ENCODE measurements around the gene MMP23B.
"Not testable (repeated sequence)": the region's sequence is repeated elsewhere in the genome, so short reads cannot be mapped to it uniquely, and the experiment has no call there.

MMP23B gene

GRCh38 chr1:1639368-1639767 lies 7.4 kb downstream of the MMP23B start:
- H4K12ac ChIP-seq (ENCODE audit: low read depth, low read length); H4K91ac ChIP-seq (ENCODE audit: low read depth, low read length); H3K14ac ChIP-seq (ENCODE audit: low read length); H3K4ac ChIP-seq (ENCODE audit: low read depth, low read length); H3K4me3 ChIP-seq (ENCODE audit: low read depth, low read length); H2BK12ac ChIP-seq (ENCODE audit: low read length); H3K27ac ChIP-seq (ENCODE audit: low read depth, low read length); H2BK120ac ChIP-seq (ENCODE audit: insufficient read depth, low read length, poor library complexity); H3K79me2 ChIP-seq (ENCODE audit: control insufficient read depth, insufficient read depth, low read length, poor library complexity); H4K8ac ChIP-seq (ENCODE audit: low read depth, low read length); H2AK5ac ChIP-seq (ENCODE audit: low read length); DNase-seq; H3K9me3 ChIP-seq (ENCODE audit: insufficient read depth, low read depth, low read length); H3K4me2 ChIP-seq (ENCODE audit: low read length); H2BK5ac ChIP-seq (ENCODE audit: low read depth, low read length, poor library complexity); H3K23ac ChIP-seq (ENCODE audit: low read length); H3K9ac ChIP-seq (ENCODE audit: low read length); H3K4me1 ChIP-seq (ENCODE audit: control insufficient read depth in 1 of 2, insufficient read depth in 2 of 2, low read length in 2 of 2); H3K79me1 ChIP-seq (ENCODE audit: low read length); H3K27me3 ChIP-seq (ENCODE audit: insufficient read depth, low read length); H2AFZ ChIP-seq (ENCODE audit: insufficient read depth, low read length, poor library complexity); H3K18ac ChIP-seq (ENCODE audit: low read length): not testable (repeated sequence)
- H3K36me3 ChIP-seq (ENCODE audit: control insufficient read depth in 1 of 2, insufficient read depth in 2 of 2, low read length in 2 of 2) = peaks cover 28 to 38% of the 10 kb centered on the region in 2 experiments
- WGBS (ENCODE audit: extremely low coverage, insufficient coverage, insufficient read length) = no CpG with 5 or more reads among the region's 16 CpGs

GRCh38 chr1:1640081-1640480 lies 8.1 kb downstream of the MMP23B start:
- no CpG with 5 or more reads among the region's 25 CpGs for WGBS (ENCODE audit: extremely low coverage, insufficient coverage, insufficient read length)
- H3K23ac ChIP-seq (ENCODE audit: low read length) = not testable (repeated sequence)

GRCh38 chr1:1640711-1641461 lies 8.9 kb downstream of the MMP23B start:
- not testable (repeated sequence) for H3K4me2 ChIP-seq (ENCODE audit: low read length); H3K9me3 ChIP-seq (ENCODE audit: insufficient read depth, low read depth, low read length); H3K23ac ChIP-seq (ENCODE audit: low read length); H3K79me2 ChIP-seq (ENCODE audit: control insufficient read depth, insufficient read depth, low read length, poor library complexity); H2AFZ ChIP-seq (ENCODE audit: insufficient read depth, low read length, poor library complexity); H3K4me1 ChIP-seq (ENCODE audit: control insufficient read depth in 1 of 2, insufficient read depth in 2 of 2, low read length in 2 of 2); H3K18ac ChIP-seq (ENCODE audit: low read length); H2BK120ac ChIP-seq (ENCODE audit: insufficient read depth, low read length, poor library complexity); H3K4ac ChIP-seq (ENCODE audit: low read depth, low read length); H3K14ac ChIP-seq (ENCODE audit: low read length); DNase-seq; H2BK12ac ChIP-seq (ENCODE audit: low read length); H4K91ac ChIP-seq (ENCODE audit: low read depth, low read length); H3K9ac ChIP-seq (ENCODE audit: low read length); H4K8ac ChIP-seq (ENCODE audit: low read depth, low read length); H4K12ac ChIP-seq (ENCODE audit: low read depth, low read length); H3K79me1 ChIP-seq (ENCODE audit: low read length); H3K27me3 ChIP-seq (ENCODE audit: insufficient read depth, low read length); H3K4me3 ChIP-seq (ENCODE audit: low read depth, low read length); H2BK5ac ChIP-seq (ENCODE audit: low read depth, low read length, poor library complexity); H3K27ac ChIP-seq (ENCODE audit: low read depth, low read length); H2AK5ac ChIP-seq (ENCODE audit: low read length)
- peaks cover 30 to 38% of the 10 kb centered on the region in 2 experiments for H3K36me3 ChIP-seq (ENCODE audit: control insufficient read depth in 1 of 2, insufficient read depth in 2 of 2, low read length in 2 of 2)
- WGBS (ENCODE audit: extremely low coverage, insufficient coverage, insufficient read length) = no CpG with 5 or more reads among the region's 38 CpGs

More at GRCh38 chr1:1640081-1640480, 8.1 kb downstream of the MMP23B start:
- not testable (repeated sequence) for H3K79me2 ChIP-seq (ENCODE audit: control insufficient read depth, insufficient read depth, low read length, poor library complexity); DNase-seq; H4K8ac ChIP-seq (ENCODE audit: low read depth, low read length); H3K9ac ChIP-seq (ENCODE audit: low read length); H3K27me3 ChIP-seq (ENCODE audit: insufficient read depth, low read length); H4K12ac ChIP-seq (ENCODE audit: low read depth, low read length); H2AK5ac ChIP-seq (ENCODE audit: low read length); H2BK120ac ChIP-seq (ENCODE audit: insufficient read depth, low read length, poor library complexity); H4K91ac ChIP-seq (ENCODE audit: low read depth, low read length); H2AFZ ChIP-seq (ENCODE audit: insufficient read depth, low read length, poor library complexity); H3K4me2 ChIP-seq (ENCODE audit: low read length); H3K18ac ChIP-seq (ENCODE audit: low read length); H3K14ac ChIP-seq (ENCODE audit: low read length); H3K27ac ChIP-seq (ENCODE audit: low read depth, low read length); H3K79me1 ChIP-seq (ENCODE audit: low read length); H3K4me1 ChIP-seq (ENCODE audit: control insufficient read depth in 1 of 2, insufficient read depth in 2 of 2, low read length in 2 of 2); H2BK5ac ChIP-seq (ENCODE audit: low read depth, low read length, poor library complexity); H2BK12ac ChIP-seq (ENCODE audit: low read length); H3K4me3 ChIP-seq (ENCODE audit: low read depth, low read length); H3K4ac ChIP-seq (ENCODE audit: low read depth, low read length); H3K9me3 ChIP-seq (ENCODE audit: insufficient read depth, low read depth, low read length)
- H3K36me3 ChIP-seq (ENCODE audit: control insufficient read depth in 1 of 2, insufficient read depth in 2 of 2, low read length in 2 of 2) = peaks cover 28 to 38% of the 10 kb centered on the region in 2 experiments

GRCh38 chr1:1646326-1646725 lies 14.4 kb downstream of the MMP23B start:
- DNase-seq; H3K9ac ChIP-seq (ENCODE audit: low read length); H3K79me2 ChIP-seq (ENCODE audit: control insufficient read depth, insufficient read depth, low read length, poor library complexity); H3K79me1 ChIP-seq (ENCODE audit: low read length); H3K27ac ChIP-seq (ENCODE audit: low read depth, low read length); H4K8ac ChIP-seq (ENCODE audit: low read depth, low read length); H3K4me3 ChIP-seq (ENCODE audit: low read depth, low read length); H3K23ac ChIP-seq (ENCODE audit: low read length); H4K91ac ChIP-seq (ENCODE audit: low read depth, low read length); H3K9me3 ChIP-seq (ENCODE audit: insufficient read depth, low read depth, low read length); H2AK5ac ChIP-seq (ENCODE audit: low read length); H2BK120ac ChIP-seq (ENCODE audit: insufficient read depth, low read length, poor library complexity); H3K4me2 ChIP-seq (ENCODE audit: low read length); H3K14ac ChIP-seq (ENCODE audit: low read length); H2BK5ac ChIP-seq (ENCODE audit: low read depth, low read length, poor library complexity); H2AFZ ChIP-seq (ENCODE audit: insufficient read depth, low read length, poor library complexity); H3K4ac ChIP-seq (ENCODE audit: low read depth, low read length); H3K27me3 ChIP-seq (ENCODE audit: insufficient read depth, low read length); H4K12ac ChIP-seq (ENCODE audit: low read depth, low read length); H3K4me1 ChIP-seq (ENCODE audit: control insufficient read depth in 1 of 2, insufficient read depth in 2 of 2, low read length in 2 of 2); H3K18ac ChIP-seq (ENCODE audit: low read length); H2BK12ac ChIP-seq (ENCODE audit: low read length): not testable (repeated sequence)
- peaks cover 28% of the 10 kb centered on the region in 2 experiments for H3K36me3 ChIP-seq (ENCODE audit: control insufficient read depth in 1 of 2, insufficient read depth in 2 of 2, low read length in 2 of 2)
- WGBS (ENCODE audit: extremely low coverage, insufficient coverage, insufficient read length) = no CpG with 5 or more reads among the region's 5 CpGs

Measured in trophoblast cell (in vitro differentiated cells and primary cell).